ENCODE measurements around the gene SLC6A3. TPM values are rescaled to one million over a fixed set of nuclear protein-coding genes. Genes with fewer than 3 reads are reported as not detected.
"Not testable (repeated sequence)": the region's sequence is repeated elsewhere in the genome, so short reads cannot be mapped to it uniquely, and the experiment has no call there.

SLC6A3 gene
- total RNA-seq, 1 donor from 2014 or later: not detected

DNA sequence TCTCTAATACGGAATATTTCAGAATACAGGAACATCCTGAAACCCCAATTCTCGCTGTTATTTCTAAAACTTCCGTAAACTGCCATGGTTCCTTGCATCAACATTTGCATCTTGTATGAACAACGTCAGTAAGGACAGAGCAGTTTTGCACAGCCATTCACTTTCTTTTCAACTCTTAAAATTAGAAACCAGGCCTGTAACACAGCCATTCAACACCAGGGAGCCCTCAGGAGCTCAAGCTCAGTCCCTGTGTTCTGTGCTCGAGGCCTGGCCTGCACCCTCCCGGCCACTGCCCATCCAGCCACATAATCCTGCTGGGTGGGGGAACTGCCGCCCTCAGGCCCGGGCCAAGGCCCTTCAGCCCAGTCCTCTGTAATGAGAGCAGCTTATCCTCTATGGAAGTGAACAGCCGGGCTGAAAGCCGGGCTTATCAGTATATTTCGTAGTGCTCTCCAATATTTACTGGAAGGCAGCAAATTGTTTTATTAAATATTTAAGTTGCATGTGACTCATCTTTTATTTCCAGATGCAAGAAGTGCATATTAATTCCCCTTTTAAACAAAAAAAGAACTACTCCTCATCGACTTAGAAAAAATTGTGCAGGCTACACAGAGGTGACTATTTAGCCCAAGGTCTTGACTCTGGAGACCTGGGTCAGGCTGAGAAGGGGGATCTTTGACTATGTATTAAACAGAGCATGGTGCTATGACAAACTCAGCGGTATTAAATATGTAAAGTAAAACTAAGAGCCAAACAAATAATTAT is 33.2 kb upstream of the SLC6A3 start:
- DNase-seq (ENCODE audit: extremely low read depth, low read depth, low spot score): no peak

DNA sequence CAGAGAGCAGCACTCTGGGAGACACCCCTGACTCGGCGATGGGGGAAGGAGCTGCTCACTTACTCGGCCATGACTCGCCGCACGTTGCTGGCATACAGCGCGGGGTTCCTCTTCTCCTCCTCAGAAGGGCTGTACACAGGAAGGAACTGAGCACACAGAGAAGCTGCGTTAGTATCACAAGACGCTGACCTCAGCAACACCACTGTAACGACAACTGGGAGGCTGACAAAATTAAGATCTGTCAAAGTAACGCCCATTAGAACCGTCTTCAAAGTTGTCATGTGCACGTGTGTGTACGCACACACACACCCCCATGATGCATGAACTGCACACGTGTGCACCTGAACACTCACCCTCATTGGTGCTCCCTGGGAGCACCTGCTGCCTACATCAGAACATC is 32.1 kb upstream of the SLC6A3 start:
- DNase-seq (ENCODE audit: extremely low read depth, low read depth, low spot score): no peak

DNA sequence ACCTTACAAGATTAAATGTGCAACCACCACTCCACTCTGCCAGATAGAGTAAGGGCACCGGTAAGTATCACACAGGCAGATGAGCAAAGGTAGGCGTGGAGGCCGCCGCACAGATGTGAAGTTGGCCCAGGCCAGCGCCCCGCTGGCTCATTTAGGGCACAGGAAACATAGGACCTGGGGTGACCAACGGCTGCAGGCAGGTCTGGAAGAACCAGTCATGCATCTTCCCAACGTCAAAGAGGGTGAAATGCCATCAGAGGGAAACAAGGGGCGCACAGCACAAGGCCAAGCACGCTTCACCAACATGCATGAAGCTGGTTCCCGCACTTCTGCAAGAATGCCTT is 31.7 kb upstream of the SLC6A3 start:
- DNase-seq (ENCODE audit: extremely low read depth, low read depth, low spot score): no peak

DNA sequence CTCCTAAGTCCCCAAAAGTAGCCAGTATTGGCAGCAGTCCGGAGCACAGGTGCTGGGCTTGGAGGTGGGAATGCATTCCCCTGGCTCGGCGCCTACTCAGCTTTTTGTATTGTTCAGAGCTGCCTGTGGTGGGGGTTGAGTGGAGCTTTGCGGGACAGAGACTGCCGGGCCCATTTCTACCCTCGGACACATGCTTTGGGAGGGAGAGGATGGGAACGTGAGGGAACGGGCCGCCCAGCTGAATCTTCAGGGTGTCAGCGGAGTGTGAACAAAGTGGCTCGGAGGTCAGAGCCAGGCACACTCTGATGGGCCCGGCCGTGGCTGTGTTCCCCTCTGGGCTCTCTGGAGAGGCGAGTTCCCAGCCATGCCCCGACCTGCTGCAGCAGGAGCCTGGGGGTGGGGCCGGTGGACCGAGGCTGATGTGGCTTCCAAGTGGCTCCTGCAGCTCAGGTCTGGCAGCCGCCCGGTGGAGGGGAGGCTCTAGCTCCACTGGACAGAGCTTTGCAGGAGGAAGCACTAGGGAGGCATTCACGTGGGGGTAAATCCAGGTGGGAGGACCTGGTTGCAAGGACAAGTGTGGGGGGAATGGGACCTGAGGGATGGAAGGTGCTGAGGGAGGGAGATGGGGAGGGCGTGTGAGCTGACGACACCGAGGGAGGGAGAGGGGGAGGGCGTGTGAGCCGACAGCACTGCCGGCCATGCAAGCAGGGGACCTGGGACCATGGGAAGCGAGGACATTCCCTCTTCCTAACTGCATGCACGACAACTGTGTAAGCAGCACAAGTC is 31.1 kb upstream of the SLC6A3 start:
- no peak for DNase-seq (ENCODE audit: extremely low read depth, low read depth, low spot score)

DNA sequence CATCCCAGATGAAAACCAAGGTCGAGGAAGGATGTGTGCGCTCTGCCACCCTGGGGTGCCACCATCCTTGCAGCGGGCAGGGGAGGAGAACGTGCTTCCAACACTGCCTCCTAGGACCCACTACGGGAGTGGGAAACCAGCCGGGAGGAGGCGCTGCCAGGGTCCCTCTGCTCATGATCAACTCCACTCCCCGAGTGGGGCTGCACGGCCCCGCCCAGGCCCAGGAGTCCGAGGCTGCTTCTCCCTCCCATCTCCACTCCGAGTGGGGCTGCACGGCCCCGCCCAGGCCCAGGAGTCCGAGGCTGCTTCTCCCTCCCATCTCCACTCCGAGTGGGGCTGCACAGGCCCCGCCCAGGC is 30.3 kb upstream of the SLC6A3 start:
- not testable (repeated sequence) for DNase-seq (ENCODE audit: extremely low read depth, low read depth, low spot score)

DNA sequence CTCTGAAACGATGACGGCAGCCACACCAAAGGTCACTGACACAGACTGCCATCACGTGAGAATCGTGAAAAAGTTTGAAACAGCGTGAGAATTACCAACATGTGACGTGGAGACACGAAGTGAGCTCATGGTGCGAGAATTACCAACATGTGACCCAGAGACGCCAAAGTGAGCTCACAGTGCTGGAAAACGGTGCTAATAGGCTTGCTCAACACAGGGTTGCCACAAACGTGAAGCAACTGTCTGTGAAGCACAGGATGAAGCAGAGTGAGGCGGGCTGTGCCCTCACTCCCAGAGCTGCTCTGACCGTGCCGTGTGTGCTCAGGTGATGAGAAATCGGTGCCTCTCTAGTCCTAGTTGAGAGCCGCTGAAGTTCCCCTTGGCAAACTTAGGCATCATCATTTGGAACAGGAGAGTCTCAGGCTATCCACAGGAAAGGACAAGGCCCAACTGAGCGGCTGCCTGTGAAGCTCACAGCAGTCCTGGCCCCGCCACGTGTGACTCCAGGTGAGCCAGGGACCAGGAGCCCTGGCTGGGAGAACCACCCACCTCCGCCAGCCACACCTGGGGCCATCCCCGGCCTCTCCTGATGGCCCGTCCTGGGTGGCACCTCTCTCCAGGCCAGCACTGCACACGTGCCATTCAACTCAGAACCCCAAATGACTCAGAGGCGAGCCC is 29.8 kb upstream of the SLC6A3 start:
- no peak for DNase-seq (ENCODE audit: extremely low read depth, low read depth, low spot score)

DNA sequence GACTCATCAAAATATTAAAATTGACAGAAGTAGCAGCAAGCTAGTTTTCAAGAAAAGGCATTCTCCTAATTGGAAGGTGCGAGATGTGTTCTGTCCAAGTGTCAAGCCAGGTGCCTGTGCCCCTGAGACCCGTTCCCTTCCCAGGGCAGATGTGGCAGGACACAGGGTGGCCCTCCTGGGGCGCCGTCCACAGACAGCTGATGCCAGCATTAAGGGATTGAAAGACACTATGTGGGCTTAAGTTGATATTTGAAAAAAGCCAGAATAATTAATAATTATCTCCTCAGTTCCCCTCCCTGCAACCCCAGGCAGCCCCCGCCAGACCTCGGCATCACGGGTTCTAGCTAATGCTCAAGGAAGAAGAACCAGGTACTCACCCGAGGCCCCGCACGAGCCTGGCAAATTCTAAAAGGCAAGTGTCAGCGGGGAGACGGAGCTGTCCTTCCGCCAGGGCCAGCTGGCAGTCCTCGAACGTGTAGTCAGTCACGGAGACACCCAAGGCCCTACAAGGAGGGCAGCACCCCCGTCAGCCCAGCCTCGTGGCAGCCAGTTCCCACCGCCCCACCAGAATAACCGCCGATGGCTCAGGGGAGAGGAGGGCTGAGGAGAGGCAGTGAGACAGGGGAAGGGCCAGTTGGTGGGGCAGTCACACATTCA is 29.1 kb upstream of the SLC6A3 start:
- no peak for DNase-seq (ENCODE audit: extremely low read depth, low read depth, low spot score)

DNA sequence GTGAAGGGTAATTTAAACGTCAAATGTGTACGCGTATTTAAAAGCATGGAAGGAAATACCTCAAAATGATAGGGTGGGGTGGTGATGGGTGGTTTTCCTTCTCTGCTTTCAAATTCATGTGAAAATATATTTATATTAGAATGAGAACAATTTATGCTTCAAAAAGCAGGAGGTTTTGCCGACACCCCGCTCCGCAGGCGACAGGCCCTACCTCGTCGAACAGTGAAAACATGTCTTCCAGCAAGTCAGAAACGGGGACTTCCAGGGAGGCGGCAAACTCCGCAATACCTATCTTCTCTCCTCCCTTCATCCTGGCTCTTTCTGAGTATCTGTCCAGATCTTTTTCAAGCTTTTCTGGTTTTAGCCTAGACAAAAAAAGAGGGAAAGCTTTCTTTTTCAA is 28.5 kb upstream of the SLC6A3 start:
- no peak for DNase-seq (ENCODE audit: extremely low read depth, low read depth, low spot score)

DNA sequence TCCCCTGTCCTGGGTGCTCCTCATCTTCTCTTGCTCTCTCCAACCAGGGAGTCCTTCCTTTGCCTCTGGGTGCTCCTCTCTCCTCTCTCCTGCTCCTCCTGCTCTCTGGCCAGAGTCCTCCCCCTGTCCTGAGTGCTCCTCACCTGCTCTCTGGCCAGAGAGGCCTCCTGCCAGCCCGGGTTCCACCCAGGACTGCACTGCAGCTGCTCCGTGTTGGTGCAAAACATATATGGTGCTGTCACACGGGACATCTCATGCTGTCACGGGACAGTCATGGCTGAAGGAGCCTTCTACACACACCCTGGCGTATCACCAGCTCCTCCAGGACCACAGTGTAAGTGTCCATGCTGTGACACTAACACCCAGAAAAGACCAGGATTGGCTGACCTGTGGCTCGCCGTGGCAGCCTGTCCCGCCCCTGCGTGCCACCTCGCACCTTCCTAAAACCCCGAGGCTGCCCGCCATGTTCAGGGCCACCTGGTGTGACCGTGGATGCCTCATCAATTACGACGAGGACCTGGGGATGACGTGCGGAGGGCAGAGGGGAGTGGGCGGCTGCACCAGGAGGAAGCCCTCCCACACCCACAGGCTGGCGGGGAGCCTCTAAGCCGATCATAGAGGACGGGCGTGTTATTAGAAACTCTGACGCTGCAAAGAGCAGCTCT is 27.9 kb upstream of the SLC6A3 start:
- no peak for DNase-seq (ENCODE audit: extremely low read depth, low read depth, low spot score)

DNA sequence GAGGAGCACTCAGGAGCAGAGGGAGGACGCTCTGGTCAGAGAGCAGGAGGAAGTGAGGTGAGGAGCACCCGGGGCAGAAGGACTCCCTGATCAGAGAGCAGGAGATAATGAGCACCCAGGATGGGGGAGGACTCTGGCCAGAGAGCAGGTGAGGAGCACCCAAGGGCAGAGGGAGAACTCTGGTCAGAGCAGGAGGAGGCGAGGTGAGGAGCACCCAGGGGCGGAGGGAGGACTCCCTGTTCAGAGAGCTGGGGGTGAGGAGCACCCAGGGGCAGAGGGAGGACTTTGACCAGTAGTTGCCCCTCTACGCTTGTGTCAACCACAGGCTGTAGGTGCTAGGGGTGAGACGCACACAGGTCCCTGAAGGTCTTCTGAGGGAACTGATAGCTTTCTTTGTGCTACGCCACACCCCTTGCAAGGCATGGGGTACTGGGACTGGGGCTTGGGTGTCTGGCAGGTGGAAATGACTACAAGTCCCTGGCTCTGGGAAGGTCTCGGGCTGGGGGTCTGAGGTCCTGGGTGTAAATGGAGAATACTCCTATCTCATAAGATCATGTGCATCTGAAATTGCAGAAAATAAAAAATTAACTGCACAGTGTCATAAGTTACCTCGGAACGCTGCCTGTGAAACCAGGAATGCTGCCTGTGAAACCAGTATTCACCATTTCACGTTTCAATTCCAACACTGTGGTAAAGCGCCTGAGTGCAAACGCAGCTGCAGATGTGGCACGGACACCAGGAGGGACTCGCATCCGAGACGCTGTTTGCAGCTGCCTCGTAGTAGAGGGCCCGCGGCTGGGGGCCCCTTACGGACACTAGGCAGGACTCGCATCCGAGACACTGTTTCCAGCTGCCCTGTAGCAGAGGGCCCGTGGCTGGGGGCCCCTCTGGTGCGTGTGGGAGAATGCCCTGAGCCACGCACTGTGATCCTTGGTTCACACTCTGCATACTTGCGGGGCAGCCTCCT is 27.0 kb upstream of the SLC6A3 start:
- DNase-seq (ENCODE audit: extremely low read depth, low read depth, low spot score): no peak

DNA sequence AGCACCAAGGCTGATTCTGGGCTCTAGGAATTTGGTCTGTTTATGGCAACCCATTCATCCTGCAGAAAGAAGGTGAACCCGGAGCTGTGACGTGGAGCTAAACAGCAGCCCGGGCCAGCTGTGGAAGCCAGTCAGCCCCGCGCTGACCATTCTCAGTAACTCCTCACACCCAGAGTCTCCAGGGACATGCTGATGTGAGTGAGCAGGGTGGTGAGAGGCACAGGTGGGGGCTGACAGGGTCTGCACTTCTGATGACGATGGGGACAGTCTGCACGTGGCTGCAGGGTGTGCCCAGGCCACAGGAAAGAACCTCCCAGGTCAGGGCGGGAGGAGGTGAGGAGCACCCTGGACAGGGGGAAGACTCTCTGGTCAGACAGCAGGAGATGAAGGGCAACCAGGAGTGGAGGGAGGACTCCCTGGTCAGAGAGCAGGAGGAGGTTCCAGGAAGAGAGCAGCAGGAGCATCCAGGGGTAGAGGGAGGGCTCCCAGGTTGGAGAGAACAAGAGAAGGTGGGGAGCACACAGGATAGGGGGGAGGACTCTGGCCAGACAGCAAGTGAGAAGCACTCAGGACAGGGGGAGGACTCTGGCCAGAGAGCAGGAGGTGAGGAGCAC is 26.1 kb upstream of the SLC6A3 start:
- no peak for DNase-seq (ENCODE audit: extremely low read depth, low read depth, low spot score)

DNA sequence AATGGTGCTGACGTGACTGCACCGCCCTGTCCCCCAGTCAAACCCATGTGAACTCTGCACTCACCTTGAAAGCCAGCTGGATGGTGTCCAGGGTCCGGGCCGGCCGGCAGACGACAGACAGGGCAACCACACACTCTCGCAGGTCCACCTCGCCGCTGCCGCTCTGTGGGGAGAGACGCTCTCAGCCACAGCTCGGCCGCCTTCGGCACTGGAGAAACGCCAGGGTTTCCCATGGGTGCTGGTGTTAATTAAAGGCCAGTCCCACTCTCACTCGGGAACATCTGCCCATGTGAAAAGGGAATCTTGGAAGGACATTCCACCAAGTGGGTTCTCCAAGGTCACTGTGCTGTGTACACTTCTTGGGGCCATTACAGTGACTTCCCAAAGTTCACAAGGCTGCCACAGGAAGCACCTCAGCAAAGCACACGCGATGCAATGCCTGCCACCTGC is 25.5 kb upstream of the SLC6A3 start:
- DNase-seq (ENCODE audit: extremely low read depth, low read depth, low spot score): no peak

DNA sequence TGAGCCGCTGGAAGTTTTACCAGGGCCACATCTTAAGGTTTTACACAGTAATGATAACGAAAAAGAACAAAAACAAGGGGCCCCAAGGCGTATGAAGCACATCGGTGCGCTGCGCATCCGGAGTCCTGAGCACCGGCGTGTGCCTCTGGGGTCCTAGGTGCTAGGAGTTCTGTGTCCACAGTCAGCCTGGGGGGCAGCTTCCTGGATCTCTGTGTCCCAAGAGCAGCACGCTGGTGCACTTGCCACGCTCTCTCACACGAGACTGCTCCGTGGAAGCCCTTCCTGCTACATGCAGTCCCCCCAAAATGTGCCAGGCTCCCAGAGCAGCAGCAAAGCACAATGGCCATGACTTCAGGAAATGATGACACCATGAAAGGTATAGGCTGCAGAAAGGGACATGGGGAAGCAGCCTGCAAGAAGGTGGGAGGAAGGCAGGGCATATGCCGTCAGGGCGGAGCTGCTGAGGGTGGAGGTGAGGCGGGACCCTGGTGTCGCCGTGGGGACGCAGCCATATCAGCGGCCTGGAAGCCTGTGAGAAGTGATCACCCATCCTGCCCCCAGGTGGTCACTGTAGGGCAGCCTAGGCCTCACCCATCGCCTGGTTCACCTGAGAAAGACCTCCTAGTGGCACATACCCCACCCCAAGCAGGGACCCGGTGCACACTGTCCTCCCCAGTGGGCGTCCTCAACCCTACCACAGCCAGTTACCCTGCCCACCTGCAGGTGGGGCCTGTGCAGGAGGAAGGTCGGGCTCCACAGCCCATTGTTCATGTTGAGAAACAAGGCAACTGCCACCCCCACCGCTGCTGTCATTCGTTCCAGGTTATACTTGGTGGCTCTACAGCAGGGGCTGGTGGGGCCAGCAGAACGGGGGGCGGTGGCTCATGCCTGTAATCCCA is 23.6 kb upstream of the SLC6A3 start:
- DNase-seq (ENCODE audit: extremely low read depth, low read depth, low spot score): no peak

DNA sequence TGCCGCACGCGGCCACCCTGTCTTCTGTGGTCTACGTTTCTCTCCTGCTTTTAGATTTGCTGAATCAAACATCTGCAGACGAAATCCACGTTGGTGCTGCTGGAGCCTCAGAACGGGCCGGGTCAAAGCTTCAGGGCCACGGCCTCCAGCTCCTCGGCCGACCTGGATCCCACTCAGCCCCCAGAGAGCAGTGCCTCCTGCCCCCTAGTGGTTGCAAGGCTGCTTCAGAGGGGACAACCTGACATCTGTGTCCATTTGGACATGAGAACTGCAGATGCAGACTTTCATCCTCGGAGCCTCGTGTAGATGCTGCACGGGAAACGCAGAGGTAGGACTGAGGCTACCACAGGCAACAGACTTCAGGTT is 23.0 kb upstream of the SLC6A3 start:
- DNase-seq (ENCODE audit: extremely low read depth, low read depth, low spot score): no peak

DNA sequence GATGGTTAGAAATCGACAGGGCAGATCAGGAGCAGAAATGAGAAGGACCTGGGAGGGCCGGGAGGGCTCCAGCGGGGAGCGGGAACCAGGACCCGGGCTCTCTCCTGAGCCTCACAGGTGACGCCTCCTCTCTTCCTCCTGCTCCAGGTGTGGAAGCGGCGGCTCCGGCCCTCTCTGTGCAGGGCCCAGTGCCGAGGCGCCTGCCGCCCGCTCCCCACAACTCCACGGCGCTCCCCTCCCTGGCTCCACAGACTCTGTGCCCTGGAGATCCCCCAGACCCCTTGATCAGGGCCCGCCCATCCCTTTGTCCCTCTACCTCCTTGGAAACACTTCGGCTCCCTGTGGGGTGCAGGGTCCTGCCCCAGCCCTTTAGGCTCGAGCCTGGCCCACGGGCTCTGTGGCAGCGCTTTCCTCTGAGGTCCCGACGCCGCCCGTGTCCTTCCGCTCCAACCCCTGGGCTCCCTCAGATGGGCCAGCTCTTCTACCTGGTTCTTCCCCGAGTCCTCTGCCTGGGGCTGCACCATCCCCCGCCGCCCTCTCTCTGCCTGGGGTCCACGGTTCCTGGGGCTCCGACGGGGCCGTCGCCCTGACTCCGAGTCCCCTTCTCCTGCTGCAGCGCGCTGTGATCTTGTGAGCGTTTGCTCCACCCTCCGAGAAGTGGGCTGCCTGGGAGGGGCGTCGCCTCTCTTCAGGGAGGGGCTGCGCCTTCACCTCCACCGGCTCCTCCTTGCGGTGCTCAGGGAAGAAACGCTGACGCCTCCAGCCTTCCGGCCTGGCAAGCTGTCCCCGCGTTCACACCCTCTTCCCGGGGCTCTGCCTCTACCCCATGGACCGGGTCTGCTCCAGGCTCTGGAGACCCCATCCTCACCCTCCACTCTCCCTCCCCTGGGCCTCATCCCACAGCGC is 22.4 kb upstream of the SLC6A3 start:
- DNase-seq (ENCODE audit: extremely low read depth, low read depth, low spot score): no peak

DNA sequence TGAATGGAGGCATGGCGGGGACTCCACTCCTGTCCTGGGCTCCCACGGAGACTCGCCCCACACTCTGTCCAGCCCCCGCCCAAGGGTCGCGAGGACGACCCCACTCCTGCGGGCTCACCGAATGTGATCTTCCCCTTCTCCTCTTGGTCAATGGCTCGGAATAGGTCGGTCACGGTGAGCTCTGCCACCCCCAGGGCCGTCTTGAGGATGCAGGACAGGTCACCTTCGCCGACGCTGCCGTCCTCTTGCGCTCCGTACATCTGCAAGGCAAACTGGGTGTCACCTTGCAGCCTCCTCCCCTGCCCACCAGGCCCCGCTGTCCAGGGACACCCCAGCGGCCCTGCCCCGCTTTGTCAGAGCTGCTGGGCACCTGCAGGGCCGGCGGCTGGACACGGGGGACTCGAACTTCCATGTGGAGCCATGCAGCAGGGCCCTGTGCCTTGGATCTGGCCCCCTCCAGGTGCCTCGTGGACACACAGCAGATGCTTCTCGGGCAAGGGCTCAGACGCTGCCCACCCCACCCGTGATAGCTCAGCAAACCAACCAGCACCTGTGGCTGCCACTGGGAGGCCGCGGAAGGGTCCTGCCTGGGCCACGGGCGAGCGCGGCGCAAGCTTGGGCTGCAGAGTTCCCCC is 21.5 kb upstream of the SLC6A3 start:
- no peak for DNase-seq (ENCODE audit: extremely low read depth, low read depth, low spot score)

DNA sequence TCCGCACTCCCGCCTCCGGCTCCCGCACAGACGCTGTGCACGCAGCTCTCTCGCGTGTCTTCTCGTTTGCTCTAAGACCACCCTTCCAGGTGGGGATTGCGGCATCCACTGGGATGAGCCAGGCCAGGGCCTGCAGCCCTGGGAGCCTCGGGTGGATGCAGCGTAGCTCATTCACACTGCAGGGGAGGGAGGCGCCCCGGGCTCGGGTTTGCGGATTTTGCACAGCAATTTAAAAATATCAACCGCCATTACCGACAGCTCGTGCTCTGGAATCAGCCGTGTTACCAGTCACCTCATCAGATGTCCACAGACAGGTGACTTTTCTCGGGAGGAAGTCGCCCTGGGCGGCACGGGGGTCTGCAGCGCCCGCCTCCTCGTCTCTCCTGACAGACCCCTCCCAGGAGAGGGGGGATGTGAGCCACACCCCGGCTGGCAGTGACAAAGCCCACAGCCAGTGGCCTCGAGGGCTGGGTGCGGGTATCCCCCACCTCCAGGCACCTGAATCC is 20.8 kb upstream of the SLC6A3 start:
- no peak for DNase-seq (ENCODE audit: extremely low read depth, low read depth, low spot score)
